Measurements from ENCODE around the gene PODN.

Gene PODN

DNA sequence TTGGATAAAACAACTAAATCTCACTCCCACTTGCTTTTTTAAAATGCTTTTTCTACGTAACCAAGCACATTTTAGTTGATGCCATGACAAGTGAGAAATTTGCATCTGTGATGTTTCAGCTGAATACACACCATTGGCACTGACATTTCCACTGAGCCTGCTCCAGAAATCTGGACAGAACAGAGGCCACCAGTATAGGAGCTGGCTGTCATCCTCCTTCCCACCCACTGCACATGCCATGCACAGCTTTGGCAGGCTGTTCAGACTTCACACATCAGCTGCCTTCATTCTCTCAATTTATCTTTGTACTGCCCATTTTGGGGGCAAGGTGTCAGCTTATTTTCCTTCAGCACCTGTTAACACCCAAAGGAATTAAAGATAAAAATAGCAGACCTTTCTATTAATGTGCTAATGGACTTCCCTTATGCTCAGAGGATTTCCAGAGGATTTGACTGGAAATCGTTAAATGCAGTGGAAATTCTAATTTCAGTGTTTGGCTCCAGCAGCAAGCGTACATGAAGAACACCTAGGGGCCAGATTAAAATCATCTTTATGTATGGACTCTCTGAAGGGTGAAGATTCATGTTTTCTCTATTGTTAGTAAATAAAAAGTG, 12.9 kb upstream of the PODN start:
- ATAC-seq (ENCODE audit: low read depth) (no peak), DNase-seq (ENCODE audit: low spot score) (no peak)
- H3K27me3 ChIP-seq (ENCODE audit: insufficient read depth, poor library complexity, severe bottlenecking) = no peaks in the 10 kb centered on the region
- peaks cover 6% of the 10 kb centered on the region for H3K4me1 ChIP-seq (ENCODE audit: insufficient read depth, poor library complexity, severe bottlenecking)
- H3K9me3 ChIP-seq (ENCODE audit: severe bottlenecking) = no peaks in the 10 kb centered on the region
- peaks cover 5% of the 10 kb centered on the region; the same call in 1 of the 2 replicates for H3K36me3 ChIP-seq (ENCODE audit: low read depth)
- H3K4me3 ChIP-seq (ENCODE audit: severe bottlenecking) = no peak overlapping the region
- no peak overlapping the region for H3K27ac ChIP-seq (ENCODE audit: poor library complexity, severe bottlenecking)
- TF ChIP-seq, protein P1, sequence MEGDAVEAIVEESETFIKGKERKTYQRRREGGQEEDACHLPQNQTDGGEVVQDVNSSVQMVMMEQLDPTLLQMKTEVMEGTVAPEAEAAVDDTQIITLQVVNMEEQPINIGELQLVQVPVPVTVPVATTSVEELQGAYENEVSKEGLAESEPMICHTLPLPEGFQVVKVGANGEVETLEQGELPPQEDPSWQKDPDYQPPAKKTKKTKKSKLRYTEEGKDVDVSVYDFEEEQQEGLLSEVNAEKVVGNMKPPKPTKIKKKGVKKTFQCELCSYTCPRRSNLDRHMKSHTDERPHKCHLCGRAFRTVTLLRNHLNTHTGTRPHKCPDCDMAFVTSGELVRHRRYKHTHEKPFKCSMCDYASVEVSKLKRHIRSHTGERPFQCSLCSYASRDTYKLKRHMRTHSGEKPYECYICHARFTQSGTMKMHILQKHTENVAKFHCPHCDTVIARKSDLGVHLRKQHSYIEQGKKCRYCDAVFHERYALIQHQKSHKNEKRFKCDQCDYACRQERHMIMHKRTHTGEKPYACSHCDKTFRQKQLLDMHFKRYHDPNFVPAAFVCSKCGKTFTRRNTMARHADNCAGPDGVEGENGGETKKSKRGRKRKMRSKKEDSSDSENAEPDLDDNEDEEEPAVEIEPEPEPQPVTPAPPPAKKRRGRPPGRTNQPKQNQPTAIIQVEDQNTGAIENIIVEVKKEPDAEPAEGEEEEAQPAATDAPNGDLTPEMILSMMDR (IDR thresholded peaks at IDR 0.05; ENCODE audit: poor library complexity, severe bottlenecking) = no peak

DNA sequence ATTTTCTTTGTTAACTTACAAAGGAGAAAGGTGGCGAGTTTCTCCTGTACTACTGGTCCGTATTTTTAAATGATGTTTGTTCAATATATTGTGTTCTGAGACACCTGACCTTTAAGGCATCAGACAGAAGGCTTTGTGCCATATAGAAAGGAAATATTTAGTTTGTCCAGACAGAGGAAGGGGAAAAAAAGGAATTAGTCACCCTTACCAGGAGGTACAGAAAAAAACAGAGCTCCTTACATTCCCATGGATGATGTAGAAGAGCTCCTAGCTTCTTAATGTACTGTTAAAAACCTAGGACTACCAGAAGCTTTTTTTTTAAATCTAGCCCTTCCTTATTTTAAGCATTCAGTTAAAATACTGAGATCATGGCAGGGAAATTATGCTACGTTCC, 12.4 kb upstream of the PODN start:
- peaks cover 6% of the 10 kb centered on the region for H3K4me1 ChIP-seq (ENCODE audit: insufficient read depth, poor library complexity, severe bottlenecking)
- H3K9me3 ChIP-seq (ENCODE audit: severe bottlenecking) = no peaks in the 10 kb centered on the region
- peaks cover 5% of the 10 kb centered on the region; the same call in 1 of the 2 replicates for H3K36me3 ChIP-seq (ENCODE audit: low read depth)
- no peak for DNase-seq (ENCODE audit: low spot score)
- H3K4me3 ChIP-seq (ENCODE audit: severe bottlenecking) = no peak overlapping the region
- H3K27me3 ChIP-seq (ENCODE audit: insufficient read depth, poor library complexity, severe bottlenecking) = no peaks in the 10 kb centered on the region
- no peak for ATAC-seq (ENCODE audit: low read depth)
- TF ChIP-seq, protein P1 (IDR thresholded peaks at IDR 0.05; ENCODE audit: poor library complexity, severe bottlenecking) = no peak
- H3K27ac ChIP-seq (ENCODE audit: poor library complexity, severe bottlenecking) = no peak overlapping the region

DNA sequence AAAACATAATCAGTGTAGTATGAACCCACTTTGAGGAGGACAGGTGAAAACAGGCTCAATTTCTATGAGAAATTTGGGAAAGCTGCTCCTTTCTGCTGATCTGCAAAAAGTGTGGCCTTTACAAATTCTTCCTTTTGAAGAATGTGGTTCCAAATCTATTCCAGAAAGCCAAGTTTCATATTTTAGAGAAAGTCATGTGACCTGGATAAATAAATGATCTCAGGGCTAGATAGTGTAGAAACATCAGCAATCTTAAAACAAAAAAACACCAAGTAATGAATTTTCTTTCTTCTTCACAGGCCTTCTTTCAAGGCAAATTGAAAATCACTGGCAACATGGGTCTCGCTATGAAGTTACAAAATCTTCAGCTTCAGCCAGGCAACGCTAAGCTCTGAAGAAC, 11.7 kb upstream of the PODN start:
- TF ChIP-seq, protein P1 (IDR thresholded peaks at IDR 0.05; ENCODE audit: poor library complexity, severe bottlenecking) = no peak
- no peaks in the 10 kb centered on the region for H3K27me3 ChIP-seq (ENCODE audit: insufficient read depth, poor library complexity, severe bottlenecking)
- H3K36me3 ChIP-seq (ENCODE audit: low read depth) = peaks cover 5% of the 10 kb centered on the region; the same call in 1 of the 2 replicates
- H3K4me1 ChIP-seq (ENCODE audit: insufficient read depth, poor library complexity, severe bottlenecking) = peaks cover 6% of the 10 kb centered on the region
- H3K4me3 ChIP-seq (ENCODE audit: severe bottlenecking) = no peak overlapping the region
- H3K9me3 ChIP-seq (ENCODE audit: severe bottlenecking) = no peaks in the 10 kb centered on the region
- ATAC-seq (ENCODE audit: low read depth) (no peak), DNase-seq (ENCODE audit: low spot score) (no peak)
- no peak overlapping the region for H3K27ac ChIP-seq (ENCODE audit: poor library complexity, severe bottlenecking)

DNA sequence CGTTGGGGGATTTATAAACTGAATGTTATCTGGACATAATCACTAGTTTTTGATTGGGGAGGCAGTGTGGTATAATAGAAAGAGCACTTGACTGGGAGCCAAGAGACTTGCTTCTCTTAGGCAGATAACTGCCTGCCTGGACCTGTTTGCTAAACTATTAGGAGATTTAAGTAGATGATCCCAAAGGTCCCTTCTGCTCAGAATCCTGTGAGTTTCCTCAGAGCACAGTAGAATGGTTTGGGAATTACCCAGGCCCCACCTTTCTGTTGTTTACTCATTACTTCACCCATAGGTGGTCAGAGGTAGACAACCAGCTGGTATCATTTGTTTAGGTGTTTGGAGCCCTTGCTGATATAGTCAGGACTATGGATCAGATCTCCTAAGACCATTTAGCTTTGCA, 10.3 kb upstream of the PODN start:
- H3K4me3 ChIP-seq (ENCODE audit: severe bottlenecking) = no peak overlapping the region
- peaks cover 6% of the 10 kb centered on the region for H3K4me1 ChIP-seq (ENCODE audit: insufficient read depth, poor library complexity, severe bottlenecking)
- TF ChIP-seq, protein P1 (IDR thresholded peaks at IDR 0.05; ENCODE audit: poor library complexity, severe bottlenecking) = no peak
- H3K27me3 ChIP-seq (ENCODE audit: insufficient read depth, poor library complexity, severe bottlenecking) = no peaks in the 10 kb centered on the region
- H3K27ac ChIP-seq (ENCODE audit: poor library complexity, severe bottlenecking) = no peak overlapping the region
- peaks cover 5% of the 10 kb centered on the region; the same call in 1 of the 2 replicates for H3K36me3 ChIP-seq (ENCODE audit: low read depth)
- DNase-seq (ENCODE audit: low spot score) (no peak), ATAC-seq (ENCODE audit: low read depth) (no peak)
- no peaks in the 10 kb centered on the region for H3K9me3 ChIP-seq (ENCODE audit: severe bottlenecking)

DNA sequence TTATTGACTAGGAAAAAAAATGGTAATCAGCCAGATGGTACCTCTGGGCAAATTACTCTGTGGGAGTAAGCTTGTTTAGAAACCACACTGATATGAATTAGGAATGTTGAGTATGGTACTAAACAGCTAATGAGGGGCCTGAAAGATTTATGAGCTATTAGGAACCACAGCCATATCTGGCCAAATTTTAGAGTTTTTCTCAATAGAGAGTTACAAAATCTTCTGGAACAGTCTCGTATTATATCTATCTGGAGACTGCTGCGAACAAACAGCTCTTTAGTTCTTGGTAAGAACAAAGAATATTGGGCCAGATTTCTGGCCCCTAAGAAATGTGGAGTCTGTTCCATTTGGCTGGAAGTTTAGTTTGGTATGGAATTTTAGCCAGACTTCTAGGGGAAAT, 4.9 kb upstream of the PODN start:
- ATAC-seq (ENCODE audit: low read depth) (no peak), DNase-seq (ENCODE audit: low spot score) (no peak)
- Histone ChIP-seq H3K4me1 (ENCODE audit: insufficient read depth, poor library complexity, severe bottlenecking) (no peaks in the 10 kb centered on the region), H3K36me3 (ENCODE audit: low read depth) (no peaks in the 10 kb centered on the region), H3K4me3 (ENCODE audit: severe bottlenecking) (no peak overlapping the region), H3K27me3 (ENCODE audit: insufficient read depth, poor library complexity, severe bottlenecking) (peaks cover 30% of the 10 kb centered on the region), H3K27ac (ENCODE audit: poor library complexity, severe bottlenecking) (no peak overlapping the region), H3K9me3 (ENCODE audit: severe bottlenecking) (no peaks in the 10 kb centered on the region)
- TF ChIP-seq, protein P1 (IDR thresholded peaks at IDR 0.05; ENCODE audit: poor library complexity, severe bottlenecking) = no peak

Data from RWPE2 (cell line).